A549 (cell line): ENCODE measurements around the gene DLG2. TPM values are rescaled to one million over a fixed set of nuclear protein-coding genes. Genes with fewer than 3 reads are reported as not detected.

Source experiments
- ATAC-seq, 2 experiments: fragments of 200-7000 bp in 1 of 2; fragments of >200 bp in 1 of 2; cut with Nextera tagmentation in 1 of 2; cut with Tn5 transposase in 1 of 2; 3 replicates each; pipeline versions ENCODE4 v1.8.0 to v1.9.1; 2018 to 2020; ENCODE audit warnings: mild to moderate bottlenecking in 1 of 2, moderate library complexity in 1 of 2
- CTCF ChIA-PET: fragments of 300-600 bp; sonication (Branson Sonifier 250); formaldehyde crosslinking; extraction: SDS; loops from one replicate; lab custom pipeline; 2021; ENCODE audit warnings: antibody characterized with exemption, inconsistent platforms; lab: Yijun Ruan, JAX
- POLR2A ChIA-PET: fragments of 350-600 bp; formaldehyde crosslinking; extraction: SDS; loops from one replicate; lab custom pipeline; 2021; ENCODE audit warnings: antibody characterized with exemption, inconsistent platforms; lab: Yijun Ruan, JAX
- DNase-seq, 2 experiments: peaks; one replicate each; pipeline versions ENCODE4 v3.0.0 to v3.0.0-alpha.2; 2011 to 2016; ENCODE audit warnings: low read depth in 1 of 2, low spot score in 1 of 2
- FAIRE-seq: peaks from 2 replicates; lab custom pipeline; 2011; peaks lifted over from hg19 to GRCh38; lab: Jason Lieb, UNC
- H3K27ac ChIP-seq, 2 experiments: fragments of >200 bp; sonication (Bioruptor Twin); formaldehyde crosslinking; 3 replicates each; pipeline ENCODE4 v1.5.1; 2016 to 2017
- H3K4me1 ChIP-seq: fragments of >200 bp; sonication (Bioruptor Twin); formaldehyde crosslinking; 3 replicates; pipeline ENCODE4 v1.6.1; 2016
- H3K4me2 ChIP-seq: fragments of >200 bp; sonication (Bioruptor Twin); formaldehyde crosslinking; 3 replicates; pipeline ENCODE4 v1.6.1; 2016
- H3K4me3 ChIP-seq: fragments of >200 bp; sonication (Bioruptor Twin); formaldehyde crosslinking; 3 replicates; pipeline ENCODE4 v1.5.1; 2016
- H3K9me3 ChIP-seq: fragments of >200 bp; sonication (Bioruptor Twin); formaldehyde crosslinking; 3 replicates; pipeline ENCODE4 v1.6.1; 2016
- BCL3 ChIP-seq: fragments of >200 bp; sonication (Bioruptor Twin); formaldehyde crosslinking; IDR thresholded peaks from 3 replicates; pipeline ENCODE4 v1.6.1; 2016
- CBX8 ChIP-seq: fragments of 200-600 bp; sonication (generic); IDR thresholded peaks from 2 replicates; pipeline ENCODE4 v1.6.1; 2016
- CHD2 ChIP-seq: fragments of 150-350 bp; IDR thresholded peaks from 2 replicates; pipeline ENCODE4 v1.6.1; 2014; ENCODE audit warnings: low read length; ENCODE audit not compliant: partially characterized antibody
- GATA3 ChIP-seq: IDR thresholded peaks from 2 replicates; pipeline ENCODE4 v1.6.1; 2012; ENCODE audit warnings: borderline replicate concordance
- HMGXB4 ChIP-seq: fragments of 250-450 bp; sonication (Bioruptor Pico); IDR thresholded peaks from 2 replicates; pipeline ENCODE4 v1.5.0; 2021; ENCODE audit warnings: mild to moderate bottlenecking, moderate library complexity, borderline replicate concordance
- HOXA7 ChIP-seq: fragments of 250-450 bp; sonication (Bioruptor Pico); IDR thresholded peaks from 2 replicates; pipeline ENCODE4 v1.5.0; 2020; ENCODE audit warnings: mild to moderate bottlenecking, moderate library complexity
- HOXB13 ChIP-seq: fragments of 250-450 bp; sonication (Bioruptor Pico); IDR thresholded peaks from 2 replicates; pipeline ENCODE4 v1.5.0; 2020; ENCODE audit warnings: low read depth, mild to moderate bottlenecking, moderate library complexity
- JUNB ChIP-seq: fragments of >200 bp; sonication (Bioruptor Twin); formaldehyde crosslinking; IDR thresholded peaks from 2 replicates; pipeline ENCODE4 v1.6.1; 2016
- KDM5A ChIP-seq: fragments of 200-600 bp; sonication (generic); IDR thresholded peaks from 2 replicates; pipeline ENCODE4 v1.6.1; 2016; ENCODE audit warnings: antibody characterized with exemption, mild to moderate bottlenecking
- NR3C1 ChIP-seq: fragments of >200 bp; sonication (Bioruptor Twin); formaldehyde crosslinking; IDR thresholded peaks from 3 replicates; pipeline ENCODE4 v1.6.1; 2017
- POLR2AphosphoS2 ChIP-seq: conservative IDR thresholded peaks from 2 replicates; pipeline ENCODE4 v1.6.1; 2012; ENCODE audit warnings: low read length, improper control_type of control experiment, inconsistent platforms
- RARB ChIP-seq: fragments of 250-450 bp; sonication (Bioruptor Pico); IDR thresholded peaks from 2 replicates; pipeline ENCODE4 v1.8.0; 2021; ENCODE audit warnings: mild to moderate bottlenecking, moderate library complexity
- REST ChIP-seq: fragments of 200-600 bp; sonication (generic); IDR thresholded peaks from 2 replicates; pipeline ENCODE4 v1.6.1; 2016; ENCODE audit warnings: antibody characterized with exemption, mild to moderate bottlenecking, moderate library complexity
- RFX5 ChIP-seq: fragments of 450-650 bp; IDR thresholded peaks from 2 replicates; pipeline ENCODE4 v1.7.1; 2014; ENCODE audit warnings: antibody characterized with exemption, mild to moderate bottlenecking, moderate library complexity
- RNF2 ChIP-seq: fragments of 200-600 bp; sonication (generic); IDR thresholded peaks from 2 replicates; pipeline ENCODE4 v1.6.1; 2016; ENCODE audit warnings: low read depth, mild to moderate bottlenecking, antibody characterized with exemption, moderate library complexity, borderline replicate concordance
- SREBF2 ChIP-seq: fragments of 450-650 bp; IDR thresholded peaks from 2 replicates; pipeline ENCODE4 v1.6.1; 2014; ENCODE audit warnings: mild to moderate bottlenecking, moderate library complexity
- WGBS: methylation state at CpG from one replicate; pipeline ENCODE4 v1.1.6; 2017; ENCODE audit errors: missing lambda C conversion rate; 5-methylcytosine and 5-hydroxymethylcytosine counted together
- polyA plus RNA-seq, 4 experiments: library from polyadenylated mRNA; depleted of rRNA in 3 of 4; stranded (reverse); fragments of >200 nt; fragmentation: RNase III in 1 of 4; extraction: RNeasy Plus Mini Kit Qiagen cat#74134 plus additional on column Dnase treatment in 1 of 4; gene quantifications; 2 replicates in 3 of 4; 3 replicates in 1 of 4; pipeline ENCODE4 v1.2.3, GENCODE V29; 2011 to 2017
- TF ChIP-seq, protein P1 (sequence below): fragments of >200 bp; sonication (Bioruptor Twin); formaldehyde crosslinking; IDR thresholded peaks from 2 replicates; pipeline ENCODE4 v1.6.1; 2016
- TF ChIP-seq, protein P2 (sequence below): IDR thresholded peaks from 2 replicates; pipeline ENCODE4 v1.6.1; 2012

The DLG2 gene
- polyA plus RNA-seq, 2 of the 4 experiments (the other 2 are of a cell fraction), result 0.26 to 0.79 TPM

DNA sequence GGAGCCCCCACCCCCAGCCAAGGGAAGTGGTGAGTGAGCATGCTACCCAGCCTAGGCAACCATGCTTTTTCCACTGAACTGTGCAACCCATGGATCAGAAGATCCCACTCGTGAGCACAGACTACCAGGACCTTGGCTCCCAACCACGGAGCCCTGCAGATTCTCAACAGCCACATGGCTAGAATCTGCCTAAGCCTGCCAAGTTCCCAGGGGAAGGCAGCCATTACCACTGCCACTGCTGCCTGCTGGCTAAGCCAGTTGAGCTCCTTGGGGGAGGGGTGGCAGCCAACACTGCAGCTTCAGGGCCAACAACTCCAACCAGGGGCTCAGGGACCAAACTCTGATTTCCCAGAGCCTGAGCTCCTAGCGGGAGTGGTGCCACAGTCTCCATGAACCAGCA, 195.8 kb downstream of the DLG2 start:
- no peak for FAIRE-seq
- TF ChIP-seq, protein P1, sequence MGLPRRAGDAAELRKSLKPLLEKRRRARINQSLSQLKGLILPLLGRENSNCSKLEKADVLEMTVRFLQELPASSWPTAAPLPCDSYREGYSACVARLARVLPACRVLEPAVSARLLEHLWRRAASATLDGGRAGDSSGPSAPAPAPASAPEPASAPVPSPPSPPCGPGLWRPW, result no peak
- TF ChIP-seq HOXA7, result no peak
- no peak for TF ChIP-seq REST
- no peak for TF ChIP-seq BCL3
- no peak for TF ChIP-seq CBX8
- no peak for TF ChIP-seq HOXB13 (CRISPR knock-in tag)
- TF ChIP-seq KDM5A, result no peak
- no peak for TF ChIP-seq SREBF2
- TF ChIP-seq, protein P2, sequence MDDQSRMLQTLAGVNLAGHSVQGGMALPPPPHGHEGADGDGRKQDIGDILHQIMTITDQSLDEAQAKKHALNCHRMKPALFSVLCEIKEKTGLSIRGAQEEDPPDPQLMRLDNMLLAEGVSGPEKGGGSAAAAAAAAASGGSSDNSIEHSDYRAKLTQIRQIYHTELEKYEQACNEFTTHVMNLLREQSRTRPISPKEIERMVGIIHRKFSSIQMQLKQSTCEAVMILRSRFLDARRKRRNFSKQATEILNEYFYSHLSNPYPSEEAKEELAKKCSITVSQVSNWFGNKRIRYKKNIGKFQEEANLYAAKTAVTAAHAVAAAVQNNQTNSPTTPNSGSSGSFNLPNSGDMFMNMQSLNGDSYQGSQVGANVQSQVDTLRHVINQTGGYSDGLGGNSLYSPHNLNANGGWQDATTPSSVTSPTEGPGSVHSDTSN, result no peak
- no peak for TF ChIP-seq JUNB
- ATAC-seq, result no peak
- POLR2A ChIA-PET, result no interaction called here
- no peaks in the 10 kb centered on the region for H3K9me3 ChIP-seq
- no peak overlapping the region for H3K27ac ChIP-seq
- H3K4me3 ChIP-seq, result no peak overlapping the region
- no peak overlapping the region for H3K4me2 ChIP-seq
- CTCF ChIA-PET, result interaction anchor here (0.6 kb wide), 1 partner anchor 1397 kb away, joined by 3 read pairs; no protein-coding TSS in a partner anchor
- WGBS, result 6% methylated on average over 2 of the region's 3 CpGs
- H3K4me1 ChIP-seq, result no peaks in the 10 kb centered on the region
- DNase-seq, result no peak

GRCh38 chr11:85423794-85424193, 203.3 kb downstream of the DLG2 start:
- Histone ChIP-seq H3K4me3 (no peak overlapping the region), H3K4me2 (no peak overlapping the region), H3K27ac (no peak overlapping the region), H3K9me3 (peaks cover 2% of the 10 kb centered on the region; the same call in 2 of the 3 replicates)
- ATAC-seq (no peak), DNase-seq (no peak), FAIRE-seq (no peak)
- WGBS, result 6% methylated on average over 3 of the region's 3 CpGs
- CTCF ChIA-PET, result no interaction called here
- no peak for TF ChIP-seq RNF2
- TF ChIP-seq RARB (CRISPR knock-in tag), result no peak
- TF ChIP-seq NR3C1, result no peak
- TF ChIP-seq REST, result no peak
- no peak for TF ChIP-seq HOXB13 (CRISPR knock-in tag)
- TF ChIP-seq RFX5, result no peak
- TF ChIP-seq, protein P1, result no peak
- no peak for TF ChIP-seq GATA3
- TF ChIP-seq POLR2AphosphoS2, result no peak
- TF ChIP-seq HMGXB4, result no peak
- no peak for TF ChIP-seq CHD2
- TF ChIP-seq, all 56 proteins: peak for 0
- H3K4me1 ChIP-seq, result no peaks in the 10 kb centered on the region
- POLR2A ChIA-PET, result no interaction called here
